NB4 (cell line): ENCODE results near the gene RAC3.

Source experiments
- DNase-seq: peaks from one replicate; pipeline ENCODE4 v3.0.0; 2010; ENCODE audit warnings: low read depth
- H3K4me3 ChIP-seq: one replicate; pipeline ENCODE4 v1.5.1; 2011; ENCODE audit warnings: mild to moderate bottlenecking, low read depth, low read length, moderate library complexity
- MYC ChIP-seq: IDR thresholded peaks from 2 replicates; pipeline ENCODE4 v1.6.1; 2011; ENCODE audit warnings: low read depth, low read length
- POLR2A ChIP-seq: IDR thresholded peaks from 2 replicates; pipeline ENCODE4 v1.6.1; 2011; ENCODE audit warnings: mild to moderate bottlenecking; ENCODE audit not compliant: insufficient read length; ENCODE audit errors: extremely low read depth
- TF ChIP-seq, protein P1 (sequence below): IDR thresholded peaks from 2 replicates; pipeline ENCODE4 v1.6.1; 2011; ENCODE audit warnings: low read depth, low read length
- TF ChIP-seq, protein P2 (sequence below): IDR thresholded peaks from one replicate; pipeline ENCODE4 v1.5.1; 2012; ENCODE audit warnings: low read depth, low read length

Gene RAC3

GRCh38 chr17:82004517-82005455 is 26.7 kb upstream of the RAC3 start:
- no peak overlapping the region for H3K4me3 ChIP-seq
- TF ChIP-seq POLR2A (no peak), MYC (no peak)
- TF ChIP-seq, protein P1, sequence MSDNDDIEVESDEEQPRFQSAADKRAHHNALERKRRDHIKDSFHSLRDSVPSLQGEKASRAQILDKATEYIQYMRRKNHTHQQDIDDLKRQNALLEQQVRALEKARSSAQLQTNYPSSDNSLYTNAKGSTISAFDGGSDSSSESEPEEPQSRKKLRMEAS: no peak
- TF ChIP-seq, protein P2, sequence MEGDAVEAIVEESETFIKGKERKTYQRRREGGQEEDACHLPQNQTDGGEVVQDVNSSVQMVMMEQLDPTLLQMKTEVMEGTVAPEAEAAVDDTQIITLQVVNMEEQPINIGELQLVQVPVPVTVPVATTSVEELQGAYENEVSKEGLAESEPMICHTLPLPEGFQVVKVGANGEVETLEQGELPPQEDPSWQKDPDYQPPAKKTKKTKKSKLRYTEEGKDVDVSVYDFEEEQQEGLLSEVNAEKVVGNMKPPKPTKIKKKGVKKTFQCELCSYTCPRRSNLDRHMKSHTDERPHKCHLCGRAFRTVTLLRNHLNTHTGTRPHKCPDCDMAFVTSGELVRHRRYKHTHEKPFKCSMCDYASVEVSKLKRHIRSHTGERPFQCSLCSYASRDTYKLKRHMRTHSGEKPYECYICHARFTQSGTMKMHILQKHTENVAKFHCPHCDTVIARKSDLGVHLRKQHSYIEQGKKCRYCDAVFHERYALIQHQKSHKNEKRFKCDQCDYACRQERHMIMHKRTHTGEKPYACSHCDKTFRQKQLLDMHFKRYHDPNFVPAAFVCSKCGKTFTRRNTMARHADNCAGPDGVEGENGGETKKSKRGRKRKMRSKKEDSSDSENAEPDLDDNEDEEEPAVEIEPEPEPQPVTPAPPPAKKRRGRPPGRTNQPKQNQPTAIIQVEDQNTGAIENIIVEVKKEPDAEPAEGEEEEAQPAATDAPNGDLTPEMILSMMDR: no peak
- DNase-seq: no peak

DNA sequence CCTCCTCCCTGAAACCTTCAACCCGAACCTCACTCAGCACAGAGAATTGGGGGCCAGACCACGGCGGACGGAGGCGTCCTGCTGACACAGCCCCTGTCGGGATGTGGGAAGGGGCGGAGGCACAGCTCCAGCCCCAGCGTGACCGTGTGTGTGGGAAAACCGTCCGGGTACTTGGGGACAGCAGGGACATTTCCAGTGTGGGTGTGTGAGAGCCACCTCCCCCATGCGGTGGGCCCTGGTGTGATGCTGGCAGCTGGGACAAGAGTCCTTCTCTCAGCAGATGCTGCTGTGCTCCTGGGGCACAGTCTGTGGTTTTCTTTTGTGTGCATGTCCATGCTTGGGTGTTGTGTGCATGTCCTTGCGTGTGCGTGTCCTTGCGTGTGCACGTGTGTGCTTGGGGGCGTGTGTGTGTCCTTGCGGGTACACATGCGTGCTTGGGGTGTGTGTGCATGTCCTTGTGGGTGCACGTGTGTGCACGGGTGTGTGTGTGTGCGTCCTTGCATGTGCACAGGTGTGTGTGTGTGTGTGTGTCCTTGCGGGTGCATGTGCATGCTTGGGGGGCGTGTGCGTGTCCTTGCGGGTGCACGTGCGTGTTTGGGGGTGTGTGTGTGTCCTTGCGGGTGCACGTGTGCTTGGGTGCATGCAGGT is 25.7 kb upstream of the RAC3 start:
- no peak overlapping the region for H3K4me3 ChIP-seq
- DNase-seq: no peak
- TF ChIP-seq, protein P2: no peak

DNA sequence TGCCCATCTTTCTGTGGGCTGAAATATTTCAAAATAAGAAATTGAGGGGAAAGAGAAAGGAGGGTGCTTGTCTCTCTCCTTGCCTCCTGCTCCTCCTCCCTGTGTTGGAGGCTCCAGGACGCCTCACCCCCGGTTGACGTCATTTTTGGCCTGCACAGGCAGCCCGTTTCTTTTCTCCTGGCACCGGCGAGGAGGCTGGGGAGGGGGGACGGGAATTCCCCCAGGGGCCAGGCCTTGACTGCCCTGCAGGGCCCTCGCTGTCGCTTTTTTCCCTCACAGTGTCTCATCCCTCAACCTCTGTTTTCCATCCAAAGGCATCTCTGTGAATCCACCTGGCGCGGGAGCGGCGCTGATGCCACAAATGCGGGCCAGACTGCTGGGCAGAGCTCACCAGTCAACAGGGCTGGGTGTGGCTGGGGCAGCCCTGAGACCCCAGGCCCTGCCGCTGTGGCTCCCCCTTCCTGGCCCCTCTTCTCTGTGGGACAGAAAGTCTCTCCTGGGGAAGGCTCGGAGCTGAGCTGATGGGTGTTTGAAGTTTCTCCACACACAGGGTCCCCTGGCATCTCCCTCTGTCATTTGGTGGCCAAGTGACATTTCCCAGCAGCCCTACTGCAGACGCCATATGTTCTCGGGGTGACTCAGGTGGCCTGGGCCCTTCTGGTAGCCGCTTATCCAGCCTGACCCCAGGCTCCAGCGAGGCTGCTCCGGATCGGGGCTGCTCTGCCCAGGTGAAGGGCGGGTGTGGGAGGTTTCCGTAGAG is 24.8 kb upstream of the RAC3 start:
- H3K4me3 ChIP-seq: no peak overlapping the region
- TF ChIP-seq, protein P1: no peak
- TF ChIP-seq POLR2A: no peak
- TF ChIP-seq, protein P2: no peak
- no peak for TF ChIP-seq MYC
- DNase-seq: no peak

DNA sequence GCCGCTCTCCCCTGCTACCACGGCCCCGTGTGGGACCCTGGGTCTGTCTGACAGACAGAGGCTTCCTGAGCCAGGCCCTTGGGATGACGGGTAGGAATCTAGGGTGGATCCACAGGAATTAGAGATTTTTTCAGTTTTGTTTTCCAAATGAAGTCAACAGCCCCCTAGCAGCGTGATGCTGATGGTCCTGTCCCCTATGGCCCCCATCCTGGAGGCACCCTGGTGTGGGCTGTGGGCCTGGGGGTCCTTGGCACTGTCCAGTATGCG is 24.3 kb upstream of the RAC3 start:
- H3K4me3 ChIP-seq: no peak overlapping the region
- no peak for DNase-seq
- TF ChIP-seq, protein P2: no peak
- TF ChIP-seq MYC: no peak
- TF ChIP-seq, protein P1: no peak
- no peak for TF ChIP-seq POLR2A

DNA sequence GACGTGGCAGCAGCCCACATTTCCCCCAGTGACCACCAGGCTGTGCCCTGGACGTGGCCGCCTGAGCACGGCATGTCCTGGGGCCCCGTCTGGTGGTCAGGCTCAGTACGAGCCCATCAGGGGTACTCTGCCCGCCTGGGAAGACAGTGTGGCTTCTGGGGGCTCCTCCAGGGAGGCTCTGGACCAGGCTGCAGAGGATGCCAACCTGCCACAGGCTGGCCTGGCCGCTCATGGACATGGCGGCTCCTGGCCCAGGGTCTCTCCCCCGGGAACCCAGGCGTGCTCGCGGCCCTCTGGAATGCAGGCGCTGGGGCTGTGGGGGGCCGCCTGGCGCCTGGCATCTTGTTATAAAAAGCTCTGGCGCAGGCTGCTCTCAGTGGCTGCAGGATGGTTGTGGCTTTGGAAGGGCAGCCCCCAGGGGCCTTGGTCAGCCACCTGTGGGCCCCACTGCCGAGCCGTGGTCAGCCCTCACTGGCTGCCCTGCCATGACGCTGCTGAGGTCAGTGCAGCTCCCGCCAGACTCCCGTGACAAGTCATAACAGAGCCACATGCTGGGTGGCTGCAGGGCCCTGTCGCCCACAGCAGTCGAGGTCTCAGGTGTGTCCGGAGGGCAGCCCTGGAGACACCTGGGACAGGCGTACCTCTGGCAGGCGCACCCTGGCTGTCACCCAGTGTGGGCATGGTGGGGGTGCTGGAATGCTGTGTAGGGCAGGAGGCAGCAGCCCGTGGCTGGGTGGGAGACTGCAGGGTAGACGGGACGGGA is 23.8 kb upstream of the RAC3 start:
- H3K4me3 ChIP-seq: no peak overlapping the region
- DNase-seq: no peak
- no peak for TF ChIP-seq POLR2A
- TF ChIP-seq, protein P2: no peak
- TF ChIP-seq, protein P1: no peak
- TF ChIP-seq MYC: no peak
